AG09309 (cell line): Measurements from ENCODE around the gene ABCG1.

ENCODE experiments used
- DNase-seq: peaks from one replicate; pipeline ENCODE4 v3.0.0-alpha.2; 2010; ENCODE audit warnings: low read depth
- H3K4me3 ChIP-seq: 2 replicates; pipeline ENCODE4 v1.5.1; 2011; ENCODE audit warnings: mild to moderate bottlenecking, low read depth, low read length, moderate library complexity; ENCODE audit not compliant: control insufficient read depth
- TF ChIP-seq, protein P1 (sequence below): IDR thresholded peaks from 2 replicates; pipeline ENCODE4 v1.5.1; 2011; ENCODE audit warnings: mild to moderate bottlenecking, low read depth, low read length, inconsistent platforms; ENCODE audit not compliant: insufficient read depth, control insufficient read depth; ENCODE audit errors: missing control alignments

Gene ABCG1

DNA sequence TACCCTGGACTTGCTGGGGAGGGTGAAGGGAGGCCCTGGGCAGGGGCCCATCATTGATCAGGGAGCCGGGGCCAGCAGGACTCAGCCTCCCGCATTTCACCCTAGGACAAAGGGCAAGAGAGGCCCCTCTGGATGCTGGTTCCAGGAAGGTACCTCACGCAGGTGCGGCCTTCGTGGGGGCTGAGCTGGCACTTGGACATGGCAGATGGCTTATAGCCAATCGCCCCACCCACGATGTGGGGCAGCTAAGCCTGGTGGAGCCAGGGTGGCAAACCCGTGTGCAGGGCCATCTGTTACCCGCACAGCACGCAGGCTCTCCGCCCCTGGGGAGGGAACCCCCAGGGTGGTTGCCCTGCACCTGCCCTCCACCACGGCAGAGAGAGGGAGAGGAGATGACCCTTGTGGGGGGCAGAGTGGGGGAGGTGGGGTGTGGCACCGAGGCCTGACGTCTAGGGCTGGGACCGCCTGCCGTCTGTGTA is 93.7 kb downstream of the ABCG1 start:
- TF ChIP-seq, protein P1, sequence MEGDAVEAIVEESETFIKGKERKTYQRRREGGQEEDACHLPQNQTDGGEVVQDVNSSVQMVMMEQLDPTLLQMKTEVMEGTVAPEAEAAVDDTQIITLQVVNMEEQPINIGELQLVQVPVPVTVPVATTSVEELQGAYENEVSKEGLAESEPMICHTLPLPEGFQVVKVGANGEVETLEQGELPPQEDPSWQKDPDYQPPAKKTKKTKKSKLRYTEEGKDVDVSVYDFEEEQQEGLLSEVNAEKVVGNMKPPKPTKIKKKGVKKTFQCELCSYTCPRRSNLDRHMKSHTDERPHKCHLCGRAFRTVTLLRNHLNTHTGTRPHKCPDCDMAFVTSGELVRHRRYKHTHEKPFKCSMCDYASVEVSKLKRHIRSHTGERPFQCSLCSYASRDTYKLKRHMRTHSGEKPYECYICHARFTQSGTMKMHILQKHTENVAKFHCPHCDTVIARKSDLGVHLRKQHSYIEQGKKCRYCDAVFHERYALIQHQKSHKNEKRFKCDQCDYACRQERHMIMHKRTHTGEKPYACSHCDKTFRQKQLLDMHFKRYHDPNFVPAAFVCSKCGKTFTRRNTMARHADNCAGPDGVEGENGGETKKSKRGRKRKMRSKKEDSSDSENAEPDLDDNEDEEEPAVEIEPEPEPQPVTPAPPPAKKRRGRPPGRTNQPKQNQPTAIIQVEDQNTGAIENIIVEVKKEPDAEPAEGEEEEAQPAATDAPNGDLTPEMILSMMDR: no peak
- no peak for DNase-seq
- no peak overlapping the region for H3K4me3 ChIP-seq

DNA sequence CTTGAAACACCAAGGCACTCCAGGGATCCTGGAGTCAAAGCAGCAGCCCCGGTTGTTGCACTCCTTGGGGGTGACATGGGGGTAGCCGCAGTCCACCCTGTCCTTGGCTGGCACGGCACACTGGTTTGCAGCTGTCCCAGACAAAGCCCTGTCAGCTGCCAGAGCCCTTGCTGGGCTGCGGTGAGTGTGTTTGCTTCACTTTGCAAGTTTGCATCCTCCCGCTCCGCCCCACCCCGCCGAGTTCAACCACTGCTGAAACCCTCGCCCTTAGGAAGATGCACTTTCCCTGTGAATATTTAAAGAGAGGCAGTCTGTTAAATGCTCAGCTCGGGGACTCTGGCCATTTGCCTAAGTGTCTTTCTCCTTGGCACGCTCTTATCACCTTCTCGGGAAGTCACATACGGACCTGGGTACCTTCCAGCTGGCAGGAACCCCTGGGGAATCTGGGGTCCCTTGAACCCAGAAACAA is 94.6 kb downstream of the ABCG1 start:
- DNase-seq: no peak
- no peak overlapping the region for H3K4me3 ChIP-seq
- TF ChIP-seq, protein P1: no peak

DNA sequence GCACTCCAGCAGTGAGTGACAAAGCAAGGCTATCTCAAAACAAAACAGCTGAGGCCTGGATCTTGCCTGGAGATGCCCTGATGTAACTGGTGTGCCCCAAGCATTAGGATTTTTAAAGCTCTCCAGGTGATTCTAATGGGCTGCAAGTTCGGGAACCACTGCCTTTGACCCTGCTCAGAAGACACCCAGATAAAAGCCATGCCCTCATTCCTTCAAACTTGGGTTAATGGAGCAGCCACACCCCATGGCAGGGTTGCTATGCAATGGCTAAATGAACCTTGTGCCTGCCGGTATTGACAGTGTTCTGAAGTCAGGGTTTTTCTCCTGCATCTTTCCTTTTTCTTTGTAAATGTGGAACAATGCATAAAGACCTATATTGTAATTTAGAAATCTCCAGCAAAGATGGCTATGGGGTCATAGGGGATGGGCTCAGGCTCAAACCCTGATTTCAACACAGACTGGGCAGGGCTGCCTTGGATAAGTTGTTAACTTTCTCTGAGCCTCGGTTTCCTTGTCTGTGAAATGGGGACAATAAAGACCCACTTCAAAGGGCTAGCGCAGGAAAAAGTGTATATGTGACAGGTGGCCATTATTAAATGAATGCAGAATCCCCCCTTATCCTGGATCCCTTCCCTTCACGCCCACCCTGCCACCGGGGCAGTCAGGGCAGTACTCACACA is 95.8 kb downstream of the ABCG1 start:
- H3K4me3 ChIP-seq: no peak overlapping the region
- no peak for DNase-seq
- TF ChIP-seq, protein P1: no peak

DNA sequence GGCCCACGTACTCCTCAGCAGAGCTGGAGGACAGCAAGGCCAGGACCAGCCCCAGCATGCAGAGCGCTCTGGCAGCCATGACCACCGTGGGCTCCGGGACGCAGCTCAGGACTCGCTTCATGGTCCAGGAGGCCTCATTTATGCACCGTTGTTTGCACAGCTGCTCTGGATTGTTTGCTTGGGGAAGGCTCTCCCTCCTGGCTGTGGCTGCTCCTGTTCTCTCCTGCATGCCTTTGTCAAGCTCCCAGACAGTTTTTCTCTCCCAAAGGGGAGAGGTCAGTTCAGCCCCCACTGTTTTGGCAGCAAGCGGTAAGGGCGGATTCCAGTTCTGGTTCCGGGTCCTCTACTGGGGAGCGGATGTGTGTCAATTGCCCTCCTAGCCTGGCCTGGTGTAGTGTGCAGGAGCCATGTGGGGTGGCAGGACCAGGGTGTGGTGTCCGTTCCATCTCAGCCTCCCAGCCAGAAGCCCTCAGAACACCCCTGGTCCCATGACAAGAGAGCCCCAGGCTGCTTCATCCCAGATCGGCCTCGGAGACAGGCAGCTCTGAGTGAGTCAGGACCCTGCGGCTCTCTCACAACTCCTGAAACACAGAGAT is 96.5 kb downstream of the ABCG1 start, which contains the start of gene TFF3:
TSS of gene TFF3 (minus strand) at position 114 of the 596 bp plus-strand sequence. CDS start at position 79, 35 bp downstream.
- DNase-seq: no peak
- TF ChIP-seq, protein P1: no peak
- no peak within 1 kb of the TSS for H3K4me3 ChIP-seq

DNA sequence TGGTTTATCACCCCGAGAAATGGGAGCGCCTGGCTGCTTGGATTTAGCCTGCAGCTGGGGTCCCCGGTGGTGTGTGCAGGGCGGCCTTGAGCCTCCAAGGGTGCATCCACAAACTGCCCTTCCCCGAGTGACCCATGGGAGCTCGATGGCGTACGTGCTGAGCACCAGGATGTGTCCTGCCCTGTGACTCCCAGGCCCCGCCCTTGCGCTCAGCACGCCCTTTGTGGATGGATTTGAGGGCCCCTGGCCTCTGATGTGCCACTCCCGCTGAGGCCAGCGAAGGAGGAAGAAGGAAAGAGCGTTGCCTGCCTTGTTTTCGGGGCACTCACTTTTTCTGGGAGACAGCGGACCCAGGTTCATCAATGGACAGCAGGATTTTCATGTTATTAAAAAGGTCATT is 98.0 kb downstream of the ABCG1 start:
- no peak overlapping the region for H3K4me3 ChIP-seq
- TF ChIP-seq, protein P1: no peak
- no peak for DNase-seq

DNA sequence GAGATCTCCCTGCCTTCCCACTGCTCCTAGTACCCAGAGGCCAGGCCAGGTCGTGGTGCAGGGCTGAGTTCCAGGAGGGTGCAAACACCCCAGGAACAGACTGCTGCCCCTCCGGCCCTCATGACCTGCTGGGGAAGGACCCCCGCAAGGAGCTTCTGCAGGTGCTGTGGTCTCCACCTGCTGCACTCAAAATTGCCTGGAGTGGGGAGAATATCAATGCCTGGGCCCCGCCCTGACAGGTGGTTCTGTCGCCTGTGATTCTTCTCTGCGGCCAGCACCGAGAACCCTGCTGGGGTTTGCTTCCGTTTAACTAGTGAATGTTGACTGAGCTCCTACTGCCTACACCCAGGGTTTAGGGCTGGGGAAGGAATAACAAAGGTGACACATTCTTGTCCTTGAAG is 98.4 kb downstream of the ABCG1 start:
- DNase-seq: no peak
- TF ChIP-seq, protein P1: no peak

More for the DNA sequence above, 98.4 kb downstream of the ABCG1 start:
- no peak overlapping the region for H3K4me3 ChIP-seq
